B cell (primary cell): ENCODE measurements around the gene POLR3G. TPM values are rescaled to one million over a fixed set of nuclear protein-coding genes. Genes with fewer than 3 reads are reported as not detected.

ENCODE experiments used
- ATAC-seq: fragments of 200-7000 bp; cut with Tn5 transposase; one replicate; pipeline ENCODE4 v1.10.0; 2021; ENCODE audit warnings: low read depth, mild to moderate bottlenecking, moderate number of reproducible peaks, moderate library complexity
- CTCF ChIA-PET: fragments of 350-600 bp; sonication (Branson Sonifier 250); formaldehyde crosslinking; loops from one replicate; lab custom pipeline; 2021; ENCODE audit warnings: antibody characterized with exemption, inconsistent platforms; lab: Charles Lee
- POLR2A ChIA-PET: fragments of 350-600 bp; sonication (Branson Sonifier 250); formaldehyde crosslinking; loops from one replicate; lab custom pipeline; 2021; ENCODE audit warnings: antibody characterized with exemption; lab: Charles Lee
- DNase-seq: peaks from one replicate; pipeline ENCODE4 v3.0.0; 2013
- H2AFZ ChIP-seq: 2 replicates; pipeline ENCODE4 v1.6.1; 2012; ENCODE audit warnings: mild to moderate bottlenecking, low read depth, low read length; ENCODE audit not compliant: insufficient read depth, poor library complexity, severe bottlenecking
- H3K27ac ChIP-seq, 2 donors: 1 replicate in 1 of 2; 2 replicates in 1 of 2; pipeline ENCODE4 v1.5.1; 2012 to 2013; ENCODE audit warnings: low read length in 2 of 2, mild to moderate bottlenecking in 2 of 2, moderate library complexity in 1 of 2
- H3K27me3 ChIP-seq, 4 experiments: fragments of 200-600 bp in 1 of 4; sonication (generic) in 1 of 4; replicated peaks in 1 of 4; 1 replicate in 2 of 4; 2 replicates in 2 of 4; pipeline versions ENCODE4 v1.6.1 to v1.7.0; 2013 to 2016; ENCODE audit warnings: low read length in 3 of 4, mild to moderate bottlenecking in 2 of 4, mixed read lengths in 1 of 4, moderate library complexity in 1 of 4; ENCODE audit not compliant: insufficient read depth in 4 of 4, control insufficient read depth in 3 of 4; ENCODE audit errors: control extremely low read depth in 1 of 4
- H3K36me3 ChIP-seq, 2 experiments: replicated peaks in 1 of 2; 1 replicate in 1 of 2; 2 replicates in 1 of 2; pipeline versions ENCODE4 v1.6.1 to v1.7.1; 2013; ENCODE audit warnings: low read length in 1 of 2; ENCODE audit not compliant: insufficient read depth in 2 of 2, control insufficient read depth in 1 of 2; ENCODE audit errors: control extremely low read depth in 1 of 2, extremely low read depth in 1 of 2
- H3K4me1 ChIP-seq, 2 donors: fragments of 200-600 bp in 1 of 2; sonication (generic) in 1 of 2; 1 replicate in 1 of 2; 2 replicates in 1 of 2; pipeline versions ENCODE4 v1.5.1 to v1.6.1; 2013 to 2017; ENCODE audit warnings: low read length in 2 of 2; ENCODE audit not compliant: control insufficient read depth in 2 of 2, insufficient read depth in 2 of 2
- H3K4me2 ChIP-seq: replicated peaks from 2 replicates; pipeline ENCODE3; 2012; ENCODE audit warnings: mild to moderate bottlenecking, low read depth, low read length; ENCODE audit not compliant: poor library complexity, severe bottlenecking
- H3K4me3 ChIP-seq, 5 experiments: fragments of 200-600 bp in 1 of 5; sonication (generic) in 1 of 5; 1 replicate in 3 of 5; 2 replicates in 2 of 5; pipeline versions ENCODE4 v1.5.1 to v1.7.0; 2011 to 2016; ENCODE audit warnings: low read length in 4 of 5, mild to moderate bottlenecking in 4 of 5, low read depth in 2 of 5, control low read depth in 1 of 5, moderate library complexity in 1 of 5; ENCODE audit not compliant: insufficient read depth in 1 of 5; ENCODE audit errors: control extremely low read depth in 1 of 5, extremely low read depth in 1 of 5
- H3K79me2 ChIP-seq: fragments of 200-600 bp; sonication (generic); one replicate; pipeline ENCODE4 v1.6.0; 2016; ENCODE audit warnings: low read length; ENCODE audit not compliant: control insufficient read depth, insufficient read depth
- H3K9ac ChIP-seq: fragments of 200-600 bp; sonication (generic); 2 replicates; pipeline ENCODE4 v1.6.1; 2017; ENCODE audit warnings: mild to moderate bottlenecking, low read length, moderate library complexity
- H3K9me3 ChIP-seq, 3 donors: one replicate each; pipeline versions ENCODE4 v1.6.1 to v1.7.1; 2013; ENCODE audit warnings: low read length in 2 of 3; ENCODE audit not compliant: control insufficient read depth in 2 of 3, insufficient read depth in 1 of 3; ENCODE audit errors: control extremely low read depth in 1 of 3
- H4K20me1 ChIP-seq: 2 replicates; pipeline ENCODE4 v1.6.0; 2012; ENCODE audit warnings: mild to moderate bottlenecking, low read length; ENCODE audit not compliant: insufficient read depth, control insufficient read depth, poor library complexity, severe bottlenecking
- H3K27ac Mint-ChIP-seq: one replicate; pipeline ENCODE4 v1.8.0; 2021; ENCODE audit warnings: mixed read lengths
- H3K27me3 Mint-ChIP-seq: one replicate; pipeline ENCODE4 v1.8.0; 2021; ENCODE audit warnings: mixed read lengths
- H3K4me1 Mint-ChIP-seq: one replicate; pipeline ENCODE4 v1.8.0; 2021; ENCODE audit warnings: mixed read lengths
- H3K4me3 Mint-ChIP-seq: one replicate; pipeline ENCODE4 v1.8.0; 2021; ENCODE audit warnings: mixed read lengths
- H3K9me3 Mint-ChIP-seq: one replicate; pipeline ENCODE4 v1.8.0; 2022; ENCODE audit warnings: mixed read lengths; ENCODE audit not compliant: insufficient read depth
- EZH2 ChIP-seq: IDR thresholded peaks from 2 replicates; pipeline ENCODE4 v1.6.1; 2012; ENCODE audit warnings: borderline replicate concordance, low read depth, mild to moderate bottlenecking, moderate library complexity, low read length; ENCODE audit not compliant: insufficient read depth, poor library complexity, severe bottlenecking
- WGBS: methylation state at CpG from one replicate; pipeline ENCODE4 v1.1.5; 2013; ENCODE audit warnings: missing lambda C conversion rate; ENCODE audit not compliant: insufficient coverage; 5-methylcytosine and 5-hydroxymethylcytosine counted together
- intact Hi-C: fragments of 100-400 bp; cut with micrococcal nuclease; formaldehyde crosslinking; loops from one replicate; pipeline ENCODE4 v1.10.0; 2022
- polyA plus RNA-seq: library from polyadenylated mRNA; depleted of rRNA; stranded (reverse); fragments of >200 nt; gene quantifications from 2 replicates; pipeline ENCODE4 v1.2.3, GENCODE V29; 2012
- total RNA-seq, 2 donors: library from RNA; stranded (reverse); fragments of 120-200 nt in 1 of 2; gene quantifications; 1 replicate in 1 of 2; 2 replicates in 1 of 2; pipeline versions ENCODE4 v1.2.3 to v1.2.4, GENCODE V29; 2013 to 2022
- TF ChIP-seq, protein P1 (sequence below): fragments of 200-600 bp; IDR thresholded peaks from one replicate; pipeline ENCODE4 v1.8.0; 2022; ENCODE audit warnings: antibody characterized with exemption, mild to moderate bottlenecking

The POLR3G gene
- total and polyA plus RNA-seq, 2 donors (not counting 1 experiment from before 2014, with no cell fraction given), result 0.52 to 2.3 TPM

DNA sequence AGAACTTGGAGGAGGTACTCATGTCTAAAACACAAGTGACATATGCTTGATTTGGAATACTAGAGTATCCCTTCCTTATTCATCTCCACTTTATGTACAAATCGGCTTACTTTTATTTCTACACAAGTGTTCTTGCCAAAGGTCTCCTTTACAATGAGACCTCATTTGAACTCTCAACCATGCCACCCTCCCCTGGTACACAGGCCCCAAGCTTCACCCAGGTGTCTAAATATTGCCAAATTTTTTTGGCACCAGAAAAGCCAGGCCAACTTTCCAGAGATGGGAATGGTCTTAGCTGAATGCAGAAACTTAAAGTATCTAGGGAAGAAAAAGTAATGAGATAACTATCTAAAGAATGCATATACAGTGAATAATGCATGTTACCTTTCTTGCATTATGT lies 35.8 kb downstream of the POLR3G start:
- H3K4me1 Mint-ChIP-seq, result no peaks in the 10 kb centered on the region
- Histone ChIP-seq H3K4me1 (no peaks in the 10 kb centered on the region), H3K36me3 (no peaks in the 10 kb centered on the region), H3K4me3 (no peak overlapping the region), H3K79me2 (no peaks in the 10 kb centered on the region), H3K9me3 (no peaks in the 10 kb centered on the region), H3K27ac (no peak overlapping the region), H3K4me2 (no peak overlapping the region), H4K20me1 (no peaks in the 10 kb centered on the region), H3K27me3 (no peaks in the 10 kb centered on the region), H2AFZ (no peak overlapping the region), H3K9ac (no peak overlapping the region)
- intact Hi-C loops, result no loop called here
- WGBS, result 100% methylated on average over 1 of the region's 1 CpG
- H3K4me3 Mint-ChIP-seq, result no peak overlapping the region
- CTCF ChIA-PET, result interaction anchor here (0.7 kb wide), 1 partner anchor 47 kb away, joined by 4 read pairs; no protein-coding TSS in a partner anchor
- TF ChIP-seq EZH2, result no peak
- TF ChIP-seq, protein P1, sequence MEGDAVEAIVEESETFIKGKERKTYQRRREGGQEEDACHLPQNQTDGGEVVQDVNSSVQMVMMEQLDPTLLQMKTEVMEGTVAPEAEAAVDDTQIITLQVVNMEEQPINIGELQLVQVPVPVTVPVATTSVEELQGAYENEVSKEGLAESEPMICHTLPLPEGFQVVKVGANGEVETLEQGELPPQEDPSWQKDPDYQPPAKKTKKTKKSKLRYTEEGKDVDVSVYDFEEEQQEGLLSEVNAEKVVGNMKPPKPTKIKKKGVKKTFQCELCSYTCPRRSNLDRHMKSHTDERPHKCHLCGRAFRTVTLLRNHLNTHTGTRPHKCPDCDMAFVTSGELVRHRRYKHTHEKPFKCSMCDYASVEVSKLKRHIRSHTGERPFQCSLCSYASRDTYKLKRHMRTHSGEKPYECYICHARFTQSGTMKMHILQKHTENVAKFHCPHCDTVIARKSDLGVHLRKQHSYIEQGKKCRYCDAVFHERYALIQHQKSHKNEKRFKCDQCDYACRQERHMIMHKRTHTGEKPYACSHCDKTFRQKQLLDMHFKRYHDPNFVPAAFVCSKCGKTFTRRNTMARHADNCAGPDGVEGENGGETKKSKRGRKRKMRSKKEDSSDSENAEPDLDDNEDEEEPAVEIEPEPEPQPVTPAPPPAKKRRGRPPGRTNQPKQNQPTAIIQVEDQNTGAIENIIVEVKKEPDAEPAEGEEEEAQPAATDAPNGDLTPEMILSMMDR, result no peak
- H3K9me3 Mint-ChIP-seq, result no peaks in the 10 kb centered on the region
- POLR2A ChIA-PET, result no interaction called here
- no peaks in the 10 kb centered on the region for H3K27me3 Mint-ChIP-seq
- H3K27ac Mint-ChIP-seq, result no peak overlapping the region
- ATAC-seq (no peak), DNase-seq (no peak)

DNA sequence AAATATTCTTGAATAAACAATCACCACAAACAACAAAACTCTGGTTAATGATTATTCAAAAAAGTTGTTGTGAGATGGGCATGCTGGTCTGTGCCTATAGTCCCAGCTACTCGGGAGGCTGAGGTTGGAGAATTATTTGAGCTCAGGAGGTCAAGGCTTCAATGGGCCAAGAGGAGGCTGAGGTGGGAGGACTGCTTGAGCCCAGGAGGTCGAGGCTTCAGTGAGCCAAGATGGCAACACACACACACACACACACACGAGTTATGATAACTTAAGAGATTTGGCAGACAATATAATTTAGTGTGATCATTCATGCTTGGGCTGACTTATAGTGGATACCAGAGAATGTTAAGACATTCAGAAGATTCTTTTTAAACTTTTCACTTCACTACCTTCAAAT lies 39.9 kb downstream of the POLR3G start:
- ATAC-seq, result no peak
- POLR2A ChIA-PET, result no interaction called here
- no peaks in the 10 kb centered on the region for H3K9me3 Mint-ChIP-seq

More for the DNA sequence above, 39.9 kb downstream of the POLR3G start:
- peaks cover 5% of the 10 kb centered on the region for H3K4me1 Mint-ChIP-seq
- Histone ChIP-seq H3K36me3 (peaks cover 4 to 5% of the 10 kb centered on the region in 2 experiments), H3K9me3 (no peaks in the 10 kb centered on the region), H3K4me2 (no peak overlapping the region), H4K20me1 (no peaks in the 10 kb centered on the region), H3K4me1 (no peaks in the 10 kb centered on the region), H3K9ac (no peak overlapping the region), H3K79me2 (no peaks in the 10 kb centered on the region), H3K4me3 (no peak overlapping the region), H3K27ac (no peak overlapping the region), H3K27me3 (no peaks in the 10 kb centered on the region), H2AFZ (no peak overlapping the region)
- no peak overlapping the region for H3K27ac Mint-ChIP-seq
- intact Hi-C loops, result no loop called here
- no peak overlapping the region for H3K4me3 Mint-ChIP-seq
- no CpG with 5 or more reads among the region's 3 CpGs for WGBS
- no peak for TF ChIP-seq EZH2
- TF ChIP-seq, protein P1, result no peak
- no peak for DNase-seq
- no peaks in the 10 kb centered on the region for H3K27me3 Mint-ChIP-seq
- CTCF ChIA-PET, result no interaction called here
